Transverse colon (tissue), 4 donors: ENCODE results near the gene SNTN. TPM values are rescaled to one million over a fixed set of nuclear protein-coding genes. Genes with fewer than 3 reads are reported as not detected.

ENCODE experiments used
- DNase-seq: peaks from one replicate; pipeline ENCODE4 v3.0.0-alpha.2; 2019
- H3K27ac ChIP-seq, 4 donors: fragments of 200-600 bp; sonication (generic); 2 replicates each; pipeline ENCODE4 v1.5.1; 2016 to 2018; ENCODE audit warnings: inconsistent platforms in 4 of 4
- H3K27me3 ChIP-seq: fragments of 200-600 bp; sonication (generic); 2 replicates; pipeline ENCODE4 v1.5.1; 2017; ENCODE audit warnings: inconsistent platforms
- H3K36me3 ChIP-seq, 4 donors: fragments of 200-600 bp; sonication (generic); 2 replicates each; pipeline ENCODE4 v1.5.1; 2017 to 2019; ENCODE audit warnings: inconsistent platforms in 4 of 4
- H3K4me1 ChIP-seq, 4 donors: fragments of 200-600 bp; sonication (generic); 2 replicates each; pipeline ENCODE4 v1.5.1; 2017 to 2020; ENCODE audit warnings: inconsistent platforms in 4 of 4
- H3K4me3 ChIP-seq, 4 donors: fragments of 200-600 bp; sonication (generic); 1 replicate in 1 of 4; 2 replicates in 3 of 4; pipeline versions ENCODE4 v1.5.1 to v1.6.1; 2017 to 2019; ENCODE audit warnings: inconsistent platforms in 4 of 4
- H3K9me3 ChIP-seq, 2 donors: fragments of 200-600 bp; sonication (generic); 2 replicates each; pipeline ENCODE4 v1.5.1; 2017 to 2019; ENCODE audit warnings: inconsistent platforms in 2 of 2
- EP300 ChIP-seq: sonication (generic); formaldehyde crosslinking; IDR thresholded peaks from one replicate; pipeline ENCODE4 v1.6.1; 2017; ENCODE audit warnings: antibody characterized with exemption, low read depth
- POLR2A ChIP-seq: fragments of 450-650 bp; IDR thresholded peaks from one replicate; pipeline ENCODE4 v1.6.1; 2016; ENCODE audit warnings: antibody characterized with exemption, mild to moderate bottlenecking, moderate library complexity
- POLR2AphosphoS5 ChIP-seq, 3 donors: sonication (generic); formaldehyde crosslinking; IDR thresholded peaks; one replicate each; pipeline ENCODE4 v1.6.1; 2016; ENCODE audit warnings: antibody characterized with exemption in 3 of 3
- WGBS, 2 donors: methylation state at CpG; one replicate each; pipeline ENCODE4 v1.1.5; 2018; ENCODE audit warnings: low coverage in 1 of 2; 5-methylcytosine and 5-hydroxymethylcytosine counted together
- in situ Hi-C, 4 donors: fragments of 200-750 bp; cut with MboI; loops; one replicate each; pipeline versions ENCODE4 v1.15.0 to v1.15.1; 2017; ENCODE audit warnings: low sequenced_read_pairs in 3 of 4, low pct_ligation_motif_present in 1 of 4, low pct_unique_long_range_greater_than_20kb in 1 of 4
- intact Hi-C: fragments of 100-400 bp; cut with DNase I; formaldehyde crosslinking; loops from one replicate; pipeline ENCODE4 v1.15.1; 2023; ENCODE audit warnings: low total_unique reads
- total RNA-seq, 4 donors: library from RNA; depleted of rRNA; stranded (reverse); fragments of >200 nt; gene quantifications; one replicate each; pipeline ENCODE4 v1.1.0, GENCODE V29; 2016
- TF ChIP-seq, protein P1 (sequence below), 5 experiments: fragments of 200-600 bp in 3 of 5; fragments of 450-650 bp in 2 of 5; sonication (generic) in 3 of 5; IDR thresholded peaks; 1 replicate in 2 of 5; 2 replicates in 3 of 5; pipeline ENCODE4 v1.5.1; 2016 to 2017; ENCODE audit warnings: antibody characterized with exemption in 5 of 5, inconsistent platforms in 3 of 5, mild to moderate bottlenecking in 2 of 5, moderate library complexity in 1 of 5

The SNTN gene
- not detected for total RNA-seq

DNA sequence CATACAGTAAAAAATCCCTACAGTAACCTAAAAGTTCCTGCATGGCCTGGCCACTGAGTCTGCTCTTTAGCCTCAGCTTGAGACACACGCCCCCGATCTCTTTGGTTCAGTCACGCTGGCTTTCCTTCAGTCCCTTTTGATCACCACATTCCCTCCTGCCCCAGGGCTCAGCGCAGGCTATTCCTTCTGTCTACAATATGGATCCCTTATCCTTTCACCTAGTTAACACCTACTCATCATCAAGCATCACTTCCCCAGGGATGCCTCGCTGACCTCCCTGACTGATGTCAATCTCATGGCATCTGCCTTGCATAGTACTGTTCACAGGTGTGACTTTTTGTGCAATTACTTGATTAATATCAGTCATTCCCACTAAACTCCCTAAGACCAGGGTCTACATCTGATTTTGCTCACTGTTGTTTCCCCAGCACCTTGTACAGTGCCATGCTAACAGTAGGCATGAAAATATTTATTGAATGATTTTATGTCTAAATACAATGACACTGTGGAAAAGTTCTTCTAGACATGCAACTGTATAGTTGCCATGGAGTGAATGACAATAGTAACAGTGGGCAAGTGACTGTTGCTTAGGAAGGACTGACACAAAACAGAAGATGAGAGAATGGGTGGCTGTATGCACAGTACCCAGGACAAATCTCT lies at the start of gene SNTN:
Gene SNTN, plus strand, starts transcription at position 610 of the 660 bp plus-strand sequence. Its CDS starts 13 bp downstream, at position 623.
- Histone ChIP-seq H3K4me1 (no peaks in the 10 kb centered on the region), H3K27me3 (no peaks in the 10 kb centered on the region), H3K9me3 (no peaks in the 10 kb centered on the region), H3K27ac (no peak within 1 kb of the TSS), H3K4me3 (no peak within 1 kb of the TSS), H3K36me3 (no peaks in the 10 kb centered on the region)
- intact Hi-C loops (no loop called here), in situ Hi-C loops (no loop called here)
- 85 to 86% methylated on average over 4 to 5 of the region's 5 CpGs for WGBS, 2 donors
- no peak for TF ChIP-seq POLR2A
- no peak for TF ChIP-seq POLR2AphosphoS5 (IDR thresholded peaks at IDR 0.05)
- no peak for TF ChIP-seq EP300
- TF ChIP-seq, protein P1, sequence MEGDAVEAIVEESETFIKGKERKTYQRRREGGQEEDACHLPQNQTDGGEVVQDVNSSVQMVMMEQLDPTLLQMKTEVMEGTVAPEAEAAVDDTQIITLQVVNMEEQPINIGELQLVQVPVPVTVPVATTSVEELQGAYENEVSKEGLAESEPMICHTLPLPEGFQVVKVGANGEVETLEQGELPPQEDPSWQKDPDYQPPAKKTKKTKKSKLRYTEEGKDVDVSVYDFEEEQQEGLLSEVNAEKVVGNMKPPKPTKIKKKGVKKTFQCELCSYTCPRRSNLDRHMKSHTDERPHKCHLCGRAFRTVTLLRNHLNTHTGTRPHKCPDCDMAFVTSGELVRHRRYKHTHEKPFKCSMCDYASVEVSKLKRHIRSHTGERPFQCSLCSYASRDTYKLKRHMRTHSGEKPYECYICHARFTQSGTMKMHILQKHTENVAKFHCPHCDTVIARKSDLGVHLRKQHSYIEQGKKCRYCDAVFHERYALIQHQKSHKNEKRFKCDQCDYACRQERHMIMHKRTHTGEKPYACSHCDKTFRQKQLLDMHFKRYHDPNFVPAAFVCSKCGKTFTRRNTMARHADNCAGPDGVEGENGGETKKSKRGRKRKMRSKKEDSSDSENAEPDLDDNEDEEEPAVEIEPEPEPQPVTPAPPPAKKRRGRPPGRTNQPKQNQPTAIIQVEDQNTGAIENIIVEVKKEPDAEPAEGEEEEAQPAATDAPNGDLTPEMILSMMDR (IDR thresholded peaks at IDR 0.05) = no peak
- no peak for DNase-seq

DNA sequence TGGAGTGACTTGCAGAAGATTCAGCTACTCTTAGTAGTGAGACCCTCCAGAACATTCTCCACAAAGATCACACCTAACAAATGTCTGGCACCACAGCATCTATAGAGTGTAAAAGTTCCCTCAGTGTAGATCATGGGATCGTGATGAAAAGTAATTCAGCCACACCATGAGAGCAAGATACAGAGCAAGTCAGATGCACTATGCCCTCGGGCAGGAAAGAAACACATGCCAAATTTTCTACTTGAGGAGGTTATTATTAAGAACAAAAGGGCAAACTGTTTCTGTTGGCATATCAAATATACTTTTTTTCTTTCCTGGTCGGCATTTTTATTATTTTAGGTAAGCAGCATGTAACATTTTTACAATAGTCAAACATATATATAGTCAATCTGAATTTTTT lies 44.8 kb upstream of the SNTN start:
- 46 to 54% methylated on average over 2 to 3 of the region's 3 CpGs for WGBS, 2 donors
- in situ Hi-C loops (no loop called here), intact Hi-C loops (no loop called here)

DNA sequence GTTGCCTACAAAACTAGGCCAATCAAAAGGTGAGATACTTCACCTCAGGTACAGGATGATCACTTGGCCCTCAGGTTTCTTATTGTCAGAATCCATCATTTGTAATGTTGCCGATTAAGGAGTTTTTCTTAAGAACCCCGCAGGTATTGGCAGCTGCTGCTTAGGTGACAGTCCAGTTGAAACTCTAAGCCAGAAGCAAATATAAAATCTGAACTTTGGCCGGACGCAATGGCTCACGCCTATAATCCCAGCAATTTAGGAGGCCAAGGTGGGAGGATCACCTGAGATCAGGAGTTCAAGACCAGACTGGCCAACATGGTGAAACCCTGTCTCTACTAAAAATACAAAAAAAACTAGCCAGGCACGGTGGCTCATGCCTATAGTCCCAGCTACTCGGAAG lies 43.1 kb upstream of the SNTN start:
- 82 to 84% methylated on average over 7 of the region's 7 CpGs for WGBS, 2 donors
- no peaks in the 10 kb centered on the region for H3K9me3 ChIP-seq
- H3K36me3 ChIP-seq = no peaks in the 10 kb centered on the region
- H3K27me3 ChIP-seq = no peaks in the 10 kb centered on the region
- no peak overlapping the region for H3K4me3 ChIP-seq
- intact Hi-C loops = no loop called here
- TF ChIP-seq, protein P1 (IDR thresholded peaks at IDR 0.05) = no peak
- TF ChIP-seq POLR2A (no peak), POLR2AphosphoS5 (IDR thresholded peaks at IDR 0.05) (no peak), EP300 (no peak)
- no peaks in the 10 kb centered on the region for H3K4me1 ChIP-seq
- no peak for DNase-seq
- H3K27ac ChIP-seq = no peak overlapping the region
- in situ Hi-C loops = no loop called here

More for the DNA sequence above, 44.8 kb upstream of the SNTN start:
- Histone ChIP-seq H3K36me3 (no peaks in the 10 kb centered on the region), H3K27me3 (no peaks in the 10 kb centered on the region), H3K9me3 (no peaks in the 10 kb centered on the region), H3K4me1 (no peaks in the 10 kb centered on the region), H3K27ac (no peak overlapping the region), H3K4me3 (no peak overlapping the region)
- no peak for DNase-seq
- TF ChIP-seq POLR2A (no peak), EP300 (no peak), POLR2AphosphoS5 (IDR thresholded peaks at IDR 0.05) (no peak)
- TF ChIP-seq, protein P1 (IDR thresholded peaks at IDR 0.05) = no peak

DNA sequence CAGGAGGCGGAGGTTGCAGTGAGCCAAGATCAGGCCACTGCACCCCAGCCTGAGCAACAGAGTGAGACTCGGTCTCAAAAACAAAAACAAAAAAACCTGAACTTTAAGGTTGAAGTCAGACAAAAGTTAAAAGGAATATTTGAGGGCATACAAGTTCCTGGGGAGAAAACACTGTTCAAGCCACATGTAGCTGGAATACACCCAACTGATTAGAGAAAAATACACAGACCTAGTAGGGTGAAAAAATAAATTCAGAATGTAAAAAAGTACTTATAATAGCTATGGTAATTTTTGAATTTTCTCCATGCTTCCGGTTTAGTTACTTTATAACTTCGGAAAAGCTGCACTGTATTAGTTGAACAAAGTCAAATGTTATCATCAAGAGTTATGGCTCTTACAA lies 42.6 kb upstream of the SNTN start:
- Histone ChIP-seq H3K4me1 (no peaks in the 10 kb centered on the region), H3K36me3 (no peaks in the 10 kb centered on the region), H3K27ac (no peak overlapping the region), H3K4me3 (no peak overlapping the region), H3K27me3 (no peaks in the 10 kb centered on the region), H3K9me3 (no peaks in the 10 kb centered on the region)
- intact Hi-C loops (no loop called here), in situ Hi-C loops (no loop called here)
- DNase-seq = no peak
- TF ChIP-seq, protein P1 (IDR thresholded peaks at IDR 0.05) = no peak
- TF ChIP-seq EP300 = no peak
- no peak for TF ChIP-seq POLR2AphosphoS5 (IDR thresholded peaks at IDR 0.05)
- no peak for TF ChIP-seq POLR2A
- 88 to 96% methylated on average over 4 of the region's 4 CpGs for WGBS, 2 donors
